CD4-positive, alpha-beta T cell treated with Interleukin-1 beta for 1 hour (primary cell): ENCODE data around the gene SPATA31C1.
"Not testable (repeated sequence)": the region's sequence is repeated elsewhere in the genome, so short reads cannot be mapped to it uniquely, and the experiment has no call there.

Experiments used
- DNase-seq, 2 donors: peaks; one replicate each; pipeline ENCODE4 v3.0.0-alpha.2; 2020 to 2022

The SPATA31C1 gene

GRCh38 chr9:87917662-87918061 is at the start of gene SPATA31C1:
Gene SPATA31C1 (plus strand): TSS chr9:87917962.
- not testable (repeated sequence) for DNase-seq

DNA sequence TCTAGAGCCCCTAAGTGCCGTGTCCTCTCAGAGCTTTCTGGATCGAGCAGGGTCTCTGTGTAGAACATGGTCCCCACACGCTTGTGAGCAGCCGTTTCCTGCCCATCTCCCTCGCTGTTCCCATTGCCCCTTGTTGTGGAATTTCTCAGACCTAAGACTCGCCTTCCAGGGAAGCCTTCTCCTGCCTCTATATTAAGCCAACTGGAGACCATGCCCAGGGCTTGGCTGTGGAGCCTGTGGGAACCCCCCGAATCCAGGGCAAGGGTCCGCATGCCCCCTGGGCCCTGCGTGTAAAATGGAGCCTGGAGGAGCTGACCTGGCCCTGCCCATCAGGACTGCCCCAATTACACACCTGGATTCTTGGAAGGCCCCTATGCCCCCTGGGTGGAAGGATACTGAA is 49.6 kb upstream of the SPATA31C1 start:
- DNase-seq, result no peak

DNA sequence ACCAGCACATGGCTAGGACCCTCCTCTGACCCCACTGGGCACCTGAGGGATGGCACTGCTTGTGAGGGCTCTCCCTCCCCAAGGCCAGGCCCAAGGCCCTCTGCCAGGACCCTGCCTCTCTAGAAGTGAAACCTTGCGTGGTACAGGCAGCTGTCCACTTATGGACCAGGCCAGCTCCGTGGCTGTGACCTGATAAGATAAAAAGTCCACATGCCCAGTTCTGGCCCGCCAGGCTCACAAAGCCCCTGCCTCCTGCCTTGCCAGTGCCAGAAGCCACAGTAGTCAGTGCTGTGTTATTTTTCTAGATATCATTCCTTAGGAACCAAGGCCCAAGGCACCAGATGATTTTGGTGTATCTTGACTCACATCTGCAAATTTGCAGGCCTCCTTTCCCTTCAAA is 49.1 kb upstream of the SPATA31C1 start:
- DNase-seq, result no peak

- DNase-seq, result no peak
Observed at GRCh38 chr9:87869082-87869481, 48.7 kb upstream of the SPATA31C1 start.

DNA sequence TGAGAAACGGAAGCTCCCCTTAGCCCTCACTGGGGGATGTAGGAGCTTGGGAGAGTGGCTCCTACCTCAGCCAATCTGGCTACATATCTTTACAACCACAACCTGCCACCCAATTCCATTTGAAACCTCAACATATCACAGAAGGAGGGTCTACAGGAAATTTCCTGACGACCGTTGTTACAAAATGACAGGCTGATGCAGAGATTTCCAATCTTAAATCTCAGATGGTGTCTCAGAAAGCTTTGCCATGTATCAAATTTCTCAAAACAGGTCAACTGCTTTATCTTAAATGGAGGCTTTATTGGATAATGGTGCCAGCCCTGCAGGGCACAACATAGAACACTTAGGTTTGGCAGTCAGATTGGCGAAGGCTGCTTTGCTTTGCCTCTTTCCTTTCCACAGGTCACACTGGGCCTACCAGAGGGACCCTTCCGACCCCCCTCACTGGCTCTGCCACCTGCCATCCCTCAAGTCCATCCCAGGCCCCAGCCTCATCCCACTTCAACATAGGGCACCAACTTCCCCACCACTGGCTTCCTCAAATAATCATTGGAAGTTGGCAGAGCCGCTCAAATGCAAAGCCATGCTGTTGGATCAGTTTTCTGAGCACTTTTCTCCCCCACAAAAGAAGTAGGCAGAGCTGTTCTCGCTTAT is 46.2 kb upstream of the SPATA31C1 start:
- no peak for DNase-seq

GRCh38 chr9:87872079-87872624 is 45.6 kb upstream of the SPATA31C1 start:
- no peak for DNase-seq

DNA sequence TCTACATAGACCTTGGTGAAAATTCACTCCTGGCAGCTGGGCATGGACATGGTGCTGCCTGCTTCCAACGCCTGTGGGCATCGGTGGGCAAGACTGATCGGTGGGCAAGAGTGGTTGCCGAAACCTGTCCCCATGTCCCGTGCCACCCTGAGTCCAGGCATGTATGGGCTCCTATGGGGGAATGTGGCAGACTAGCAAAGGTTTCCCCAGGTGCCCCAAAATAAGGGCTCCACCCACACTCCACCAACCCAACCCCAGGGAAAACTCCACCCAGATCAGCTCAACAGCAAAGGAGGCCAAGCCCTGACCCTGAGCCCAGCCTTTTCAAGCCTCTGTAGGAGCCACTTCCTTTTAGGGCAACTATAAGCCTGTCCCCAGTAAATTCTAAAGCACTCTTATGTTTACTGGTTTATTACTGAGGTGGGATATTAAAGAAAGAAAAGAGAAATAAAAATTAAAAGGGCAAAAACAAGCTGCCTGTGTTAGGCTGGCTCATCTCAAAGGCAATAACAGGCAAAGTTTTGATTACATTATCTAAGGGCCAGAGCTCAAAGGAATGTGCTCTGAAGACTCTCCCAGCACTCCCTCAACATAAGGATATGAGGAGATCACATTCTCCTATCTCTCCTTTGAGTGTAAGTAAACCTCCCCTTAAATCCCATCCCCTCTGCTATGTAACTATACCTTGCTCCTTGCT is 44.0 kb upstream of the SPATA31C1 start:
- no peak for DNase-seq

- no peak for DNase-seq
Observed at GRCh38 chr9:87874304-87874623, 43.5 kb upstream of the SPATA31C1 start.

DNA sequence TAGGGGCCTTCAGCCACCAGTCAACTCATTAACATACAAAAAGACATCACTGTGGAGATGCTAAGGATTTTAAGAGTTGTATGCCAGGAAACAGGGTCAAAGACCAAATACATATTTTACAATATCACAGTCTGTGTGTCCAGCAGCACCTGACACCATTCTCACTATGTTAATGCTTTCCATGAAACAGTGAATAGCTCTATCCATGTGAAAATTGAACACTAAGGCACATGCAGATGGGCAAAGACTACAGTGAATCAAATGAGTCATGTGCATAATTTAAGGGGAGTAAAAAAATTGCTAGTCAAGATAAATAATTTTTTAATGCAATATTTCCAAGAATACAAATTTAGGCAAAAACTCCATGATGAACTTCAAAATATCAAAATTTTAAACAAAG is 42.7 kb upstream of the SPATA31C1 start:
- DNase-seq, result no peak

DNA sequence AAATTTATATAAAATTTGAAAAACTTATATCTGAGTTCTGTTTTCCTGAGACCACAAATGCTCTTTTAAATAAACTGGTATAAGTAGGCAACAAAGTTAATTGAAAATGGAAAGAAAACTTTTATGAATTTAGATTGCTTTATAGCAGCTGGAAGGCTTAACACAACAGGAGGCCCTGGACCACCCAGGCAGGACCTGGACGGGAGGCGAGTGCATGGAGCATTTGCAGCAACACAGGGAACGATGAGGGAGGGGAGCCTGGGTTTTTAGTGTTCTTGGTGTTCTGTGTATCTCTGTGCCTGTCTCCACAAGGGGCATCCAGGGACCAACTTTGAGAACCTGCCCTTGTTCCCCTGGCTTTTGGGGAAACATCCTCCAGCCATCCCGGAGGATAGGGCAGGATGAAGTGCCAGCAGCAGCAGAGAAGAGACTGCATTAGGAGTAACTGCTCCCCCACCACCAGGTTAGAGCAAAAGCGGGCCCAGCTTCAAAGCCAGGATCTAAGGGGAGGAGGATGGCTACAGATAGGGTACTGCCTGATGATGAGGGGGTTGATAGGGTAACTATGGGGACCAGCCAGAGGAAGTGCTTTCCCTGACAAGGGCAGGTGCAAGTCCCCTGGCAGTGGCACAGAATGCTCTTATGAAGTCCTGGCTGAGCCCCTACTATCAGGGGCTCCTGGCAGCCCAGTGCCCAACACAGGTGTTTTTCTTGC is 41.8 kb upstream of the SPATA31C1 start:
- no peak for DNase-seq

DNA sequence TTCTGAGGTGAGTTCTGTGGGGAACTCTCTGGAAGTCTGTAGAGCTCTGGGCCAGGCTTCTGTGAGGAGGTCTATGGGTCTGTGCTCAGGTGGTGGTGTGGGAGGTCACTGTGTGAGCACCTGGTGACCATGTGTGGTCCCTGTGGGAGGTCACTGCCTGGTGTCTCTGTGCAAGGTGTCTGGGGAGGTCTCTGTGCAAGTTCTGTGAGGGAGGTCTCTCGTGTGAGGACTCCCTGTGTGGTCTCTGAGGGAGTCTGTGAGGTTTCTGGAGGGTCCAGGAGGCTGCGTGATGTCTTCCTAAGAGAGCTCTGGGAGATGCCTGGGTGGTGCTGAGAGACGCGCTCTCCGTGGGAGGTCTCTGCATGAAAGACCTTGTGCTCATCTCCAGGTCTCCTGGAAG is 41.1 kb upstream of the SPATA31C1 start:
- DNase-seq, result no peak

DNA sequence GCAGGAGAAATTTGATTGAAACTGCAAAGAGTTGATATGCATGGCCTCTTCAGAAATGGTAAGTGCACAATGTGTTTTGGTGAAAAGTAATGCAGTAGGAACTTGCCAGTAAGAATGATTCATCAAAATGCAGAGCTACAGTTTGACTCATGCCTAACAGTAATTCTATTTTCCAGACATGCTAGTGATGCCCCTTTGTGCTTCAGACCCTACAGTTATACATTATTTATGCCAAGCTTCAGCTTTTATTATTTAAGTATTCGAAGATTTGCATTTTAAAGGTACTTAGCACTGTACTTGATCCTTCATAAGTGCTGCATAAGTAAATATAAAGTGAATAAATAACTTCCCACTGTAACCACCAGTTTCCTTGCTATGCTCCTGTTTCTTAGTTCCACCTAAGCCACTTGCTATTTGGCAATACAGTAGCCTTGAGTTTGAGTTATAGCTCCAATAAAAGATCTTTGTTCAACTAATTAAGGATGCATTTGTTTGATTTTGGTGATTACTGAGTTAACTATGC is 38.7 kb upstream of the SPATA31C1 start:
- DNase-seq, result no peak

DNA sequence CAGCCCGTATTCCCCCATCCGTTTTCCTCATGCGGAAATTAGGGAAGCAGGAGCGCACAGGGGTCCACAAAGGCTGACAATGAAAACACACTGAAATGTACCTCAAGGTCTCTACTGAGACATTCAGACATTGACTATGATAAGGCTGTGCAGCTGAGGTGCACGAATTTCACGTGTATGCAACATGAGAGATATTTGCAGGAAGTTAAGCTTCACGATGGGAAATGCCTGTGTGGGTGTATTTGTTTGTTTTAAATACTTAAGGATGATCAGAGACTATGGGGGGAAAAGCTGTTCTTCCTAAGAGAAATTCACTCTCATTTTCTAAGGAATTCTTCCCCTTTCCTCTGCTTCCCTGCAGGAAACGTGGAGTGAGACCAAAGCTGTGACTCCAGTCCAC is 37.6 kb upstream of the SPATA31C1 start:
- DNase-seq, result no peak

DNA sequence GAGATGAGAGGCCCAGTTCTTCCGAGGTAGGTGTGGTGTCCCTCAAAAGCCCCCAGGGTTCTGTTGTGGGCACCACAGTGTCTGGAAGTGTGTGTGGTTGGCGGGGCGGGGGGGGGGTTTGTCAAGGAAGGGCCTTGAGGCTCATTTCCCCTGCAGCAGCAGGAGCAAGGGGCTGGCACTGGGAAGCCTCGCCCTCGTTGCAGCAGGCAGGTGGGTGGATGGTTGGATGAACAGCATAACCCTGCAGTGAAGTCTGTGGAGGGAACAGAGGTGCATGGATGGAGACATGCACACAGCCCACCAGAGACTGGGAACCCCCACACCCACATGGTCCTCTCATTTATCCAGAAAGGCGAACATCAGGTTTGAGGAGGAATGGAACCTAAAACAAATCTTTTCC is 37.1 kb upstream of the SPATA31C1 start:
- DNase-seq, result no peak

DNA sequence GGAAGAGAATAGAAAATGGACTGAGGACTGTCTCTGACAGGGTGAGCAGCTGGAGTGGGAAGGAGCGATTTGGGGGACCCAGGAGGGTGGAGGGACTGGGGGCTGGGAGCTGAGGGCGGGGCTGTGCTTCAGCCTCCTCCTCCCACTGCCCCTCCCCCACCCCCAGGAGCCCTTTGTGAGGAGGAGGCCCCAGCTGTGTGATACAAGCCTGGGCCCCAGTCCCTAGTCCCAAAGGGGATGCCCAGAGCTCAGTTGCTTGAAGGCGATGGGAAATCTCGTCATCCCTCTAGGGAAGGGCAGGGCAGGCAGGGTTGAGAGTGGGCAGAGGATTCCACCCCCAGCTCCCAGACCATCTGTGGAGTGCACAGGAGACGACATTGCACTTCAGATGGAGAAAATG is 35.1 kb upstream of the SPATA31C1 start, which contains the start of gene SPATA31E1:
Gene SPATA31E1, plus strand, starts transcription at position 251 of the 400 bp plus-strand sequence. Its CDS starts 15 bp downstream, at position 266.
- DNase-seq, result no peak

GRCh38 chr9:87883274-87883673 is 34.5 kb upstream of the SPATA31C1 start:
- no peak for DNase-seq

DNA sequence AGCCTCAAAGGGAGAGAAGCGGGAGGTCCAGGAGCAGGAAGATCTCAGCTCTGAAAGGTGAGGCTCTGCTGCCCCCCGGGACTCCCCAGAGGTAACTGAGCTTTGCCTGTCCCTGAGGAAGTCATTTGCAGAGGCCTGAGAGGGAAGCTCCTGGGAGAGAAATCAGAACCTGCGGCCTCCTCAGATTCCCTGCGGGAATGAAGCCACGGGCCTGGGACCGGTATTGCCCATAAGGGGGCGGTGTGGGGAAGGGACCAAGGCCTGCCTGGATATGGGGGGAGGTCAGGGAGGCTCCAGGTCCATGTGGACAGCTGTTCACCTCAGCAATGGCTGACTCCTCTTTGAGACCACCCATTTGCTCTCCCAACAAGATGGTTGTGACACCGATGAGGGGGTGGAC is 33.8 kb upstream of the SPATA31C1 start:
- no peak for DNase-seq

DNA sequence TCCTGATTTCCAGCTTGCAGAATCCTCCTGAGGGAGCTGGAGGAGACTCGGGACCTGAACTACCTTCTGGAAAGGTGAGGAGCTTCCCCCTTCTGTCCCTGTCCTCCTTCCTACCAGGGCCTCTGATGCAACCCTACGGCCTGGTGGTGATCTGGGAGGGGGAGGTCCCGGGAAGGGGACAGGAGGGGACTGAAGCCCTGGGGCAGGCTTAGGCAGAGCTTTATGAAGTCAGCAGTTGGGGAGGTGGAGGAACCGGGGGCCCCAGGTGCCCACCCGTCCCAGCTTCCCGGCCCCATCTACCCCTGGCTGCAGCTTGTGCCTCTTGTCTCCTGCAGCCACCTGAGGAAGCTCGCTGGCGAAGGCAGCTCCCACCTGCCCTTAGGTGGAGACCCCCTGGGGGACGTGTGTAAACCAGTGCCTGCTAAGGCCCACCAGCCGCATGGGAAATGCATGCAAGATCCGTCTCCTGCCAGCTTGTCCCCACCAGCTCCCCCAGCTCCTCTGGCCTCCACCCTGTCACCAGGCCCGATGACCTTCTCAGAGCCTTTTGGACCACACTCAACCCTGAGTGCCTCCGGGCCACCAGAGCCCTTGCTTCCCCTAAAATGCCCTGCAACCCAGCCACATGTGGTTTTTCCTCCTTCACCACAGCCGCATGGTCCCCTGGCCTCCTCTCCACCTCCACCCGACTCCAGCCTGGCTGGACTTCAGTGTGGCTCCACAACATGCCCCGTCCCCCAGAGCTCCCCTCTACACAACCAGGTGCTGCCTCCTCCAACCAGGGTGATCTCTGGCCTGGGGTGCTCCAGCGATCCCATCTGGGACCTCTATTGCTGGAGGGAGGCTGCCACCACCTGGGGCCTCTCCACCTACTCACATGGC is 32.9 kb upstream of the SPATA31C1 start:
- DNase-seq, result no peak

DNA sequence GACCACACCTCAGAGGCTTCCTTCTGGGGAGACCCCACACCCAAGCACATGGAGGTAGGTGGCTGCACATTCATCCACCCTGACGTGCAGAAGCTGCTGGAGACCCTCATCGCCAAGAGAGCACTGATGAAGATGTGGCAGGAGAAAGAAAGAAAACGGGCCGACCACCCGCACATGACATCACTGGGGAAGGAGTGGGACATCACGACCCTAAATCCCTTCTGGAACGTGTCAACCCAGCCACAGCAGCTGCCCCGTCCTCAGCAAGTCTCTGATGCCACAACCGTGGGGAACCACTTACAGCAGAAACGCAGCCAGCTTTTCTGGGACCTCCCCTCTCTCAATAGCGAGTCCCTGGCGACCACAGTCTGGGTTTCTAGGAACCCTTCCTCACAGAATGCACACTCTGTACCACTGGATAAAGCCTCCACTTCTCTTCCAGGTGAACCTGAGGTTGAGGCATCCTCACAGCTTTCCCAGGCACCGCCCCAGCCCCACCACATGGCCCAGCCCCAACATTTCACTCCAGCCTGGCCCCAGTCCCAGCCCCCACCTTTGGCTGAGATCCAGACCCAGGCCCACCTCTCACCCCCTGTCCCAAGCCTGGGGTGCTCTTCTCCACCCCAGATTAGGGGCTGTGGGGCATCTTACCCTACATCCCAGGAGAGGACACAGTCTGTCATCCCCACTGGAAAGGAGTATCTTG is 32.1 kb upstream of the SPATA31C1 start:
- no peak for DNase-seq

- no peak for DNase-seq
Observed at GRCh38 chr9:87886210-87886932, 31.4 kb upstream of the SPATA31C1 start.

GRCh38 chr9:87886933-87887505 is 30.7 kb upstream of the SPATA31C1 start:
- no peak for DNase-seq
